Stimulated activated CD8-positive, alpha-beta memory T cell treated with anti-CD3 and anti-CD28 coated beads, Interleukin-4, amount 100 ng/mL, for 4 hours (primary cell): ENCODE results near the gene AKAP12.

Experiments used
- DNase-seq, 2 donors: peaks; one replicate each; pipeline ENCODE4 v3.0.0-alpha.2; 2020; ENCODE audit warnings: low read depth in 2 of 2, low spot score in 1 of 2

The AKAP12 gene

GRCh38 chr6:151239603-151240035 lies at the start of gene AKAP12:
TSS of gene AKAP12 (plus strand) at chr6:151239967. CDS start at chr6:151240563, 596 bp downstream.
- no peak for DNase-seq

- DNase-seq: no peak
Measured at GRCh38 chr6:151191527-151191926, 48.2 kb upstream of the AKAP12 start.

GRCh38 chr6:151196555-151196954 lies 43.2 kb upstream of the AKAP12 start:
- DNase-seq: no peak

- DNase-seq: no peak
Measured at GRCh38 chr6:151197556-151197955, 42.2 kb upstream of the AKAP12 start.

GRCh38 chr6:151199991-151200390 lies 39.8 kb upstream of the AKAP12 start:
- no peak for DNase-seq

GRCh38 chr6:151205721-151206600 lies 33.8 kb upstream of the AKAP12 start:
- DNase-seq: no peak

GRCh38 chr6:151207674-151208073 lies 32.1 kb upstream of the AKAP12 start:
- DNase-seq: no peak

GRCh38 chr6:151209071-151209831 lies 30.5 kb upstream of the AKAP12 start:
- no peak for DNase-seq

GRCh38 chr6:151211075-151211474 lies 28.7 kb upstream of the AKAP12 start:
- no peak for DNase-seq

GRCh38 chr6:151213352-151213751 lies 26.4 kb upstream of the AKAP12 start:
- no peak for DNase-seq

GRCh38 chr6:151215999-151216398 lies 23.8 kb upstream of the AKAP12 start:
- DNase-seq: no peak

GRCh38 chr6:151216804-151217203 lies 23.0 kb upstream of the AKAP12 start:
- no peak for DNase-seq

GRCh38 chr6:151219192-151219591 lies 20.6 kb upstream of the AKAP12 start:
- DNase-seq: no peak

- no peak for DNase-seq
Measured at GRCh38 chr6:151224076-151224475, 15.7 kb upstream of the AKAP12 start.

- DNase-seq: no peak
Measured at GRCh38 chr6:151225919-151226318, 13.8 kb upstream of the AKAP12 start.

- DNase-seq: no peak
Measured at GRCh38 chr6:151228788-151229400, 10.9 kb upstream of the AKAP12 start.

- no peak for DNase-seq
Measured at GRCh38 chr6:151229401-151230276, 10.1 kb upstream of the AKAP12 start.

GRCh38 chr6:151230277-151230577 lies 9.5 kb upstream of the AKAP12 start:
- DNase-seq: no peak

- no peak for DNase-seq
Measured at GRCh38 chr6:151232899-151233298, 6.9 kb upstream of the AKAP12 start.

GRCh38 chr6:151233731-151234130 lies 6.0 kb upstream of the AKAP12 start:
- DNase-seq: no peak
